H9 (cell line): ENCODE results near the gene CAPN2. TPM values are rescaled to one million over a fixed set of nuclear protein-coding genes. Genes with fewer than 3 reads are reported as not detected.

Experiments
- DNase-seq: peaks from one replicate; pipeline ENCODE4 v3.0.0-alpha.2; 2017
- H2AFZ ChIP-seq: one replicate; pipeline ENCODE4 v1.6.1; 2013; ENCODE audit warnings: mild to moderate bottlenecking, low read length, control low read depth, moderate library complexity
- H2AK5ac ChIP-seq: 2 replicates; pipeline ENCODE4 v1.6.1; 2013; ENCODE audit warnings: low read length, control low read depth, mixed read lengths; ENCODE audit not compliant: insufficient read length
- H2BK120ac ChIP-seq: one replicate; pipeline ENCODE4 v1.6.1; 2013; ENCODE audit warnings: low read depth, mild to moderate bottlenecking, low read length, control low read depth, inconsistent platforms; ENCODE audit not compliant: poor library complexity, severe bottlenecking
- H2BK12ac ChIP-seq: 2 replicates; pipeline ENCODE4 v1.6.1; 2013; ENCODE audit warnings: low read length, control low read depth, mixed read lengths, low read depth; ENCODE audit not compliant: insufficient read length
- H2BK15ac ChIP-seq: 2 replicates; pipeline ENCODE4 v1.6.1; 2013; ENCODE audit warnings: low read depth, low read length, control low read depth
- H2BK20ac ChIP-seq: one replicate; pipeline ENCODE4 v1.6.1; 2013; ENCODE audit warnings: low read depth, mild to moderate bottlenecking, low read length, control low read depth, inconsistent platforms; ENCODE audit not compliant: poor library complexity, severe bottlenecking
- H2BK5ac ChIP-seq: 2 replicates; pipeline ENCODE4 v1.6.1; 2013; ENCODE audit warnings: low read length, control low read depth, mixed read lengths; ENCODE audit not compliant: insufficient read length
- H3K14ac ChIP-seq: 2 replicates; pipeline ENCODE4 v1.6.1; 2013; ENCODE audit warnings: low read length, control low read depth; ENCODE audit not compliant: insufficient read depth
- H3K18ac ChIP-seq: 2 replicates; pipeline ENCODE4 v1.6.1; 2013; ENCODE audit warnings: low read depth, mild to moderate bottlenecking, mixed read lengths, low read length, control low read depth; ENCODE audit not compliant: insufficient read length
- H3K23ac ChIP-seq: 2 replicates; pipeline ENCODE4 v1.6.1; 2013; ENCODE audit warnings: low read length, control low read depth, mixed read lengths, low read depth; ENCODE audit not compliant: insufficient read length
- H3K23me2 ChIP-seq: 2 replicates; pipeline ENCODE4 v1.6.1; 2013; ENCODE audit warnings: low read depth, mild to moderate bottlenecking, mixed read lengths, low read length, control low read depth; ENCODE audit not compliant: insufficient read length, poor library complexity, severe bottlenecking
- H3K27ac ChIP-seq: 2 replicates; pipeline ENCODE4 v1.5.1; 2013; ENCODE audit warnings: low read length, control low read depth, mixed read lengths, low read depth; ENCODE audit not compliant: insufficient read length
- H3K27me3 ChIP-seq: 2 replicates; pipeline ENCODE4 v1.6.1; 2013; ENCODE audit warnings: low read length, control low read depth, inconsistent platforms; ENCODE audit not compliant: insufficient read depth
- H3K4ac ChIP-seq: 2 replicates; pipeline ENCODE4 v1.6.1; 2013; ENCODE audit warnings: low read depth, mild to moderate bottlenecking, control low read depth, inconsistent platforms, low read length, moderate library complexity
- H3K4me1 ChIP-seq: 2 replicates; pipeline ENCODE4 v1.6.1; 2013; ENCODE audit warnings: low read length, control low read depth, inconsistent platforms; ENCODE audit not compliant: insufficient read depth
- H3K4me2 ChIP-seq: 2 replicates; pipeline ENCODE4 v1.6.1; 2013; ENCODE audit warnings: low read length, control low read depth, mixed read lengths; ENCODE audit not compliant: insufficient read length, insufficient read depth
- H3K56ac ChIP-seq: 2 replicates; pipeline ENCODE4 v1.6.1; 2013; ENCODE audit warnings: low read depth, mild to moderate bottlenecking, mixed read lengths, low read length, control low read depth; ENCODE audit not compliant: insufficient read length
- H3K79me1 ChIP-seq: 2 replicates; pipeline ENCODE4 v1.6.1; 2013; ENCODE audit warnings: low read depth, mild to moderate bottlenecking, moderate library complexity, low read length, control low read depth, inconsistent platforms; ENCODE audit not compliant: insufficient read depth, poor library complexity, severe bottlenecking
- H3K79me2 ChIP-seq: 2 replicates; pipeline ENCODE4 v1.6.1; 2013; ENCODE audit warnings: low read length, control low read depth, inconsistent platforms; ENCODE audit not compliant: insufficient read depth
- H3K9ac ChIP-seq: 2 replicates; pipeline ENCODE4 v1.6.1; 2013; ENCODE audit warnings: low read length, control low read depth, mixed read lengths; ENCODE audit not compliant: insufficient read length; ENCODE audit errors: extremely low read depth
- H3K9me3 ChIP-seq: one replicate; pipeline ENCODE4 v1.6.1; 2013; ENCODE audit warnings: low read depth, low read length, inconsistent platforms; ENCODE audit not compliant: control insufficient read depth
- H3T11ph ChIP-seq: one replicate; pipeline ENCODE4 v1.6.1; 2013; ENCODE audit warnings: mild to moderate bottlenecking, low read length, control low read depth, inconsistent platforms
- H4K20me1 ChIP-seq: one replicate; pipeline ENCODE4 v1.6.1; 2013; ENCODE audit not compliant: control insufficient read depth, insufficient read length, insufficient read depth
- H4K5ac ChIP-seq: 2 replicates; pipeline ENCODE4 v1.6.1; 2013; ENCODE audit warnings: low read depth, mild to moderate bottlenecking, mixed read lengths, low read length, control low read depth; ENCODE audit not compliant: insufficient read length
- H4K8ac ChIP-seq: replicated peaks from 2 replicates; pipeline ENCODE4 v1.6.1; 2013; ENCODE audit warnings: low read length, control low read depth, mixed read lengths, low read depth; ENCODE audit not compliant: insufficient read length
- H4K91ac ChIP-seq: 2 replicates; pipeline ENCODE4 v1.6.1; 2013; ENCODE audit warnings: low read depth, mild to moderate bottlenecking, moderate library complexity, mixed read lengths, low read length, control low read depth; ENCODE audit not compliant: insufficient read length
- H3K27ac Mint-ChIP-seq, 3 experiments: 2 replicates in 2 of 3; 3 replicates in 1 of 3; pipeline ENCODE4 v1.8.0; 2020 to 2021; ENCODE audit warnings: mixed read lengths in 3 of 3, mild to moderate bottlenecking in 1 of 3, moderate library complexity in 1 of 3
- H3K27me3 Mint-ChIP-seq: 2 replicates; pipeline ENCODE4 v1.8.0; 2021; ENCODE audit warnings: low read depth, mild to moderate bottlenecking, moderate library complexity, mixed read lengths
- H3K36me3 Mint-ChIP-seq, 3 experiments: 2 replicates in 2 of 3; 3 replicates in 1 of 3; pipeline ENCODE4 v1.8.0; 2020 to 2021; ENCODE audit warnings: low read depth in 3 of 3, mixed read lengths in 3 of 3; ENCODE audit not compliant: insufficient read depth in 1 of 3
- H3K4me1 Mint-ChIP-seq, 2 experiments: 2 replicates each; pipeline ENCODE4 v1.8.0; 2020; ENCODE audit warnings: mixed read lengths in 2 of 2
- H3K4me3 Mint-ChIP-seq, 2 experiments: 2 replicates in 1 of 2; 3 replicates in 1 of 2; pipeline ENCODE4 v1.8.0; 2020 to 2021; ENCODE audit warnings: mild to moderate bottlenecking in 2 of 2, mixed read lengths in 2 of 2, moderate library complexity in 1 of 2
- H3K9me3 Mint-ChIP-seq, 2 experiments: 2 replicates in 1 of 2; 3 replicates in 1 of 2; pipeline ENCODE4 v1.8.0; 2020; ENCODE audit warnings: mild to moderate bottlenecking in 2 of 2, mixed read lengths in 2 of 2, moderate library complexity in 1 of 2
- WGBS: extraction: QIAGEN DNeasy Blood & Tissue Kit; methylation state at CpG from one replicate; pipeline ENCODE4 v1.1.7; 2013; ENCODE audit warnings: missing lambda C conversion rate, low lambda C conversion rate, mixed read lengths; ENCODE audit not compliant: insufficient read length; ENCODE audit errors: extremely low coverage; 5-methylcytosine and 5-hydroxymethylcytosine counted together
- total RNA-seq: library from RNA; stranded (reverse); gene quantifications from 2 replicates; pipeline ENCODE4 v1.2.1, GENCODE V29; 2021
- TF ChIP-seq, protein P1 (sequence below): fragments of 200-600 bp; sonication (generic); conservative IDR thresholded peaks from 3 replicates; pipeline ENCODE4 v1.8.0; 2021; ENCODE audit warnings: antibody characterized with exemption, mild to moderate bottlenecking

Gene CAPN2
- total RNA-seq, 1 experiment from 2014 or later = 32.2 TPM

DNA sequence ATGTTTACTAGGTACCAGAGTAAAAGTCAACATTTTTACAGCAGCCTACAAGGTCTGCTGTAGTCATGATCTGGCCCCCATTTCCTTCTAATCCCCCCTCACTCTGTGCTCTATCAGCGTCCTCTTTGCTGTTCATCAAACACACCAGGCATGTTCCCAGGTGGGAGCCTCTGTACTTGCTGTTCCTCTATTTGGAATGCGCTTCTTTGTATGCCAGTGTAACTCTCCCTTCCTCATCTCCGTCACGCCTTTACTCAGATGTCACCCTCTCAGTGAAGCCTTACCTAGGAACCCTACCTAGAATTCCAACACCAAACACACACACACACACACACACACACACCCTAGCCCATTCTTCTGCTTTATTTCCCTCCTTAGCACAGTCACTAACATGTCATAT, 112.4 kb downstream of the CAPN2 start:
- Histone ChIP-seq H2BK12ac (no peak overlapping the region), H3K14ac (no peak overlapping the region), H4K91ac (no peak overlapping the region), H4K20me1 (no peaks in the 10 kb centered on the region), H3K27ac (no peak overlapping the region), H2BK5ac (no peak overlapping the region), H3K9ac (no peak overlapping the region), H3K23ac (no peak overlapping the region), H3K4ac (no peak overlapping the region), H3T11ph (no peak overlapping the region), H3K4me2 (no peak overlapping the region), H3K27me3 (no peaks in the 10 kb centered on the region), H2AFZ (no peak overlapping the region), H3K18ac (no peak overlapping the region), H3K79me2 (peaks cover 21% of the 10 kb centered on the region; the same call in 1 of the 2 replicates), H2AK5ac (no peak overlapping the region), H4K8ac (no peak overlapping the region), H2BK20ac (no peak overlapping the region), H3K9me3 (no peaks in the 10 kb centered on the region), H3K56ac (no peak overlapping the region), H3K4me1 (peaks cover 5% of the 10 kb centered on the region; the same call in 1 of the 2 replicates), H4K5ac (no peak overlapping the region), H2BK15ac (no peak overlapping the region), H3K79me1 (peaks cover 7% of the 10 kb centered on the region), H3K23me2 (no peaks in the 10 kb centered on the region), H2BK120ac (no peak overlapping the region)
- no peak for DNase-seq
- WGBS = no CpG with 5 or more reads among the region's 4 CpGs
- H3K27ac Mint-ChIP-seq = peak overlapping the region in 1 of 3 experiments; percentile 23; a peak in 2 of 7 replicates
- H3K36me3 Mint-ChIP-seq = peaks cover 10 to 22% (median 17%) of the 10 kb centered on the region in 3 experiments; a peak in 6 of 7 replicates
- no peaks in the 10 kb centered on the region for H3K9me3 Mint-ChIP-seq
- no peaks in the 10 kb centered on the region for H3K27me3 Mint-ChIP-seq
- TF ChIP-seq, protein P1, sequence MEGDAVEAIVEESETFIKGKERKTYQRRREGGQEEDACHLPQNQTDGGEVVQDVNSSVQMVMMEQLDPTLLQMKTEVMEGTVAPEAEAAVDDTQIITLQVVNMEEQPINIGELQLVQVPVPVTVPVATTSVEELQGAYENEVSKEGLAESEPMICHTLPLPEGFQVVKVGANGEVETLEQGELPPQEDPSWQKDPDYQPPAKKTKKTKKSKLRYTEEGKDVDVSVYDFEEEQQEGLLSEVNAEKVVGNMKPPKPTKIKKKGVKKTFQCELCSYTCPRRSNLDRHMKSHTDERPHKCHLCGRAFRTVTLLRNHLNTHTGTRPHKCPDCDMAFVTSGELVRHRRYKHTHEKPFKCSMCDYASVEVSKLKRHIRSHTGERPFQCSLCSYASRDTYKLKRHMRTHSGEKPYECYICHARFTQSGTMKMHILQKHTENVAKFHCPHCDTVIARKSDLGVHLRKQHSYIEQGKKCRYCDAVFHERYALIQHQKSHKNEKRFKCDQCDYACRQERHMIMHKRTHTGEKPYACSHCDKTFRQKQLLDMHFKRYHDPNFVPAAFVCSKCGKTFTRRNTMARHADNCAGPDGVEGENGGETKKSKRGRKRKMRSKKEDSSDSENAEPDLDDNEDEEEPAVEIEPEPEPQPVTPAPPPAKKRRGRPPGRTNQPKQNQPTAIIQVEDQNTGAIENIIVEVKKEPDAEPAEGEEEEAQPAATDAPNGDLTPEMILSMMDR = no peak
- H3K4me1 Mint-ChIP-seq = peaks cover 47 to 54% of the 10 kb centered on the region in 2 experiments
- no peak overlapping the region for H3K4me3 Mint-ChIP-seq

Other genes starting within 250 kb of the CAPN2 start
- gene CAPN8, start 46.8 kb upstream of the CAPN2 start, total RNA-seq = not detected in 2 replicates
- gene TP53BP2, start 133.4 kb downstream of the CAPN2 start, total RNA-seq = 46.2 and 49.7 TPM in 2 replicates